ENCODE data around the gene PTTG1IP. TPM values are rescaled to one million over a fixed set of nuclear protein-coding genes. Genes with fewer than 3 reads are reported as not detected.

PTTG1IP gene
- total and polyA plus RNA-seq, 2 of the 4 experiments (the other 2 are of a cell fraction), result 167 to 194 TPM

DNA sequence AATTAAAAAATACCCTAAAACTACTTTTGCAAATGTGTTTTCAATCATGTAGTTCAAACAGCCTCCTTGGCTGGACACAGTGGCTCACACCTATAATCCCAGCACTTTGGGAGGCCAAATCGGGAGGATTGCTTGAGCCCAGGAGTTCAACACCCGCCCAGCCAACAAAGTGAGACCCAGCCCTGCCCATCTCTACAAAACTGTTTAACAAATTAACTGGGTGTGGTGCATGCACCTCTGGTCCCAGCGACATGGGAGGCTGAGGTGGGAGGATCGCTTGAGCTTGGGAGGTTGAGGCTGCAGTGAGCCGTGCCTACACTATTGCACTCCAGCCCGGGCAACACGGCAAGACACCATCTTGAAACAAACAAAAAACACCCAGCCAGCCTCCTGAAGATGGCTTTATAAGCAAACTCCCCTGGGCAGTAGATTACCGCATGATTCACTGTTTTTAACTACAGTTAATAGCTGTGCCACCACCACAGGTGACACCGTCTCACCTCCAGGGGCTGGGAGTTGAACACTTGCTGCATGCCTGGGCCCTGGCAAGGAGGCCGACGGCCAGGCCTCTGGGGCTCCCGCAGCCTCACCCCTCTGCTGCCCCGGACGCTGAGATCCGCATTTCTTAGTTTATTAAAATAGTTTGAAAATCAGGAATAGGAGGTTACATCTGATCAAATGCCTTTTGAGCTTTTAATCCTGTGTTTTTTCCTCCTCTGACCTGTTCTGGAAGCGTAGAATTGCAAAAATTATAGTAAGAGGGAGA, 16.2 kb downstream of the PTTG1IP start:
- no peak overlapping the region for H3K27ac ChIP-seq (ENCODE audit: insufficient read depth, low read length)
- H2BK15ac ChIP-seq (ENCODE audit: low read depth, low read length), result no peak overlapping the region
- H4K91ac ChIP-seq (ENCODE audit: insufficient read depth, low read depth, low read length), result no peak overlapping the region
- H3K56ac ChIP-seq (ENCODE audit: extremely low read depth, insufficient read depth, low read length), result no peak overlapping the region
- H2AFZ ChIP-seq (replicated peaks; ENCODE audit: low read length, poor library complexity), result no peak overlapping the region
- TF ChIP-seq CEBPB (IDR thresholded peaks at IDR 0.05; ENCODE audit: low read depth, low read length) (no peak), RCOR1 (IDR thresholded peaks at IDR 0.05; ENCODE audit: insufficient replicate concordance, low read length) (no peak), MAZ (IDR thresholded peaks at IDR 0.05; ENCODE audit: borderline replicate concordance, low read depth, low read length) (no peak), USF2 (IDR thresholded peaks at IDR 0.05; ENCODE audit: low read depth, low read length) (no peak), NFE2L2 (IDR thresholded peaks at IDR 0.05; ENCODE audit: low read depth, low read length) (no peak), SMC3 (IDR thresholded peaks at IDR 0.05; ENCODE audit: low read depth, low read length) (no peak), RAD21 (IDR thresholded peaks at IDR 0.05; ENCODE audit: low read length) (no peak), RFX5 (IDR thresholded peaks at IDR 0.05; ENCODE audit: low read depth, low read length) (no peak), FOS (IDR thresholded peaks at IDR 0.05; ENCODE audit: low read depth, low read length) (no peak), POLR2A (IDR thresholded peaks at IDR 0.05; ENCODE audit: low read depth, low read length) (no peak), BHLHE40 (IDR thresholded peaks at IDR 0.05; ENCODE audit: low read depth, low read length) (no peak), MAFK (IDR thresholded peaks at IDR 0.05; ENCODE audit: low read depth, low read length) (no peak), ELK1 (IDR thresholded peaks at IDR 0.05; ENCODE audit: borderline replicate concordance, low read depth, low read length) (no peak), CHD1 (IDR thresholded peaks at IDR 0.05; ENCODE audit: low read depth, low read length) (no peak), MXI1 (IDR thresholded peaks at IDR 0.05; ENCODE audit: borderline replicate concordance, low read depth, low read length) (no peak), CTCF (conservative IDR thresholded peaks at IDR 0.05; ENCODE audit: low read depth, low read length) (no peak)
- no peak overlapping the region for H2AK5ac ChIP-seq (ENCODE audit: low read depth, low read length)
- no peak overlapping the region for H3K4me3 ChIP-seq (ENCODE audit: insufficient read depth, low read depth, low read length)
- H3K23ac ChIP-seq (ENCODE audit: low read depth, low read length), result no peak overlapping the region
- H2BK20ac ChIP-seq (ENCODE audit: low read depth, low read length), result no peak overlapping the region
- no peak overlapping the region for H2BK120ac ChIP-seq (ENCODE audit: low read depth, low read length)
- no peak for DNase-seq
- no peak overlapping the region for H3K4ac ChIP-seq (ENCODE audit: low read depth, low read length)
- peaks cover 70% of the 10 kb centered on the region for H3K36me3 ChIP-seq (ENCODE audit: control insufficient read depth, insufficient read depth, low read length)
- ChIA-PET POLR2A (ENCODE audit: unreplicated experiment) (no interaction called here), CTCF (no interaction called here)
- dilution Hi-C loops (cut with HindIII; ENCODE audit: low sequenced_read_pairs, unreplicated experiment), result no loop called here
- in situ Hi-C loops (cut with MboI; ENCODE audit: low sequenced_read_pairs), result no loop called here
- no peaks in the 10 kb centered on the region for H3K9me3 ChIP-seq (ENCODE audit: control insufficient read depth, insufficient read depth, low read length)
- no peaks in the 10 kb centered on the region for H3K27me3 ChIP-seq (ENCODE audit: control insufficient read depth, insufficient read depth, low read length)
- H3K4me1 ChIP-seq (ENCODE audit: control insufficient read depth, insufficient read depth, low read length), result no peaks in the 10 kb centered on the region
- H3K9ac ChIP-seq (ENCODE audit: low read depth, low read length), result no peak overlapping the region
- no peak overlapping the region for H4K8ac ChIP-seq (ENCODE audit: low read depth in 2 of 2, low read length in 2 of 2)
- peaks cover 57 to 85% of the 10 kb centered on the region in 2 experiments for H3K79me1 ChIP-seq (ENCODE audit: low read depth in 1 of 2, low read length in 2 of 2)
- H3K18ac ChIP-seq (ENCODE audit: low read depth, low read length), result no peak overlapping the region
- ATAC-seq (ENCODE audit: low read depth), result no peak
- no peak overlapping the region for H4K5ac ChIP-seq (ENCODE audit: low read depth, low read length)
- no peak overlapping the region for H3K4me2 ChIP-seq (ENCODE audit: low read depth, low read length)
- H2BK5ac ChIP-seq (ENCODE audit: low read depth, low read length, poor library complexity, severe bottlenecking), result no peak overlapping the region
- WGBS, 2 experiments (ENCODE audit: extremely low coverage in 2 of 2, insufficient read length in 1 of 2), result 100% methylated on average over 1 of the region's 16 CpGs; no CpG with 5 or more reads in 1 of the 2 experiments
- H4K20me1 ChIP-seq (ENCODE audit: insufficient read depth, low read length), result peaks cover 85% of the 10 kb centered on the region
- intact Hi-C loops (cut with micrococcal nuclease), result no loop called here
- peaks cover 15% of the 10 kb centered on the region for H3K9me1 ChIP-seq (ENCODE audit: insufficient read depth, low read length)
- no TSS peak for BruUV-seq (replicated peaks)
- H3K14ac ChIP-seq (replicated peaks; ENCODE audit: low read depth, low read length), result no peak overlapping the region
- H2AK9ac ChIP-seq (replicated peaks; ENCODE audit: low read depth, low read length, poor library complexity), result no peak overlapping the region

Measured in IMR-90 (cell line).